ENCODE results near the gene RNF25. TPM values are rescaled to one million over a fixed set of nuclear protein-coding genes. Genes with fewer than 3 reads are reported as not detected.

The RNF25 gene, protein sequence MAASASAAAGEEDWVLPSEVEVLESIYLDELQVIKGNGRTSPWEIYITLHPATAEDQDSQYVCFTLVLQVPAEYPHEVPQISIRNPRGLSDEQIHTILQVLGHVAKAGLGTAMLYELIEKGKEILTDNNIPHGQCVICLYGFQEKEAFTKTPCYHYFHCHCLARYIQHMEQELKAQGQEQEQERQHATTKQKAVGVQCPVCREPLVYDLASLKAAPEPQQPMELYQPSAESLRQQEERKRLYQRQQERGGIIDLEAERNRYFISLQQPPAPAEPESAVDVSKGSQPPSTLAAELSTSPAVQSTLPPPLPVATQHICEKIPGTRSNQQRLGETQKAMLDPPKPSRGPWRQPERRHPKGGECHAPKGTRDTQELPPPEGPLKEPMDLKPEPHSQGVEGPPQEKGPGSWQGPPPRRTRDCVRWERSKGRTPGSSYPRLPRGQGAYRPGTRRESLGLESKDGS
- 65.0 to 107 TPM (median 82.5 TPM) in 3 replicates for polyA plus RNA-seq
- 17.0 TPM for polyA plus RNA-seq (2011; ENCODE audit: low read depth)
- 54.6 and 60.6 TPM in 2 replicates for polyA plus RNA-seq (2011; cell fraction: cytosol; rRNA removed)
- 71.1 and 82.6 TPM in 2 replicates for polyA plus RNA-seq (2011; cell fraction: nucleus; rRNA removed)
- polyA plus RNA-seq (2012; ENCODE audit: low replicate concordance), result 24.2 and 34.0 TPM in 2 replicates
- 49.8 to 164 TPM (median 57.1 TPM) in 3 replicates for polyA minus RNA-seq
- polyA minus RNA-seq (2011; cell fraction: cytosol; rRNA and poly(A)+ RNA removed), result 30.1 TPM
- polyA minus RNA-seq (2011; cell fraction: nucleus; rRNA and poly(A)+ RNA removed), result 30.2 and 39.2 TPM in 2 replicates

- H3K27me3 ChIP-seq (ENCODE audit: control insufficient read depth, extremely low read depth, insufficient read depth, low read length), result no peaks in the 10 kb centered on the region
- H3K9ac ChIP-seq (ENCODE audit: control insufficient read depth, extremely low read depth, insufficient read depth, low read length), result peak within 1 kb of the TSS; percentile 84
- H3K27ac ChIP-seq (ENCODE audit: control insufficient read depth, insufficient read depth, low read length), result peak within 1 kb of the TSS; percentile 78
- H3K79me2 ChIP-seq (ENCODE audit: control insufficient read depth, insufficient read depth, low read length), result peaks cover 26% of the 10 kb centered on the region
- TF ChIP-seq, protein P1, sequence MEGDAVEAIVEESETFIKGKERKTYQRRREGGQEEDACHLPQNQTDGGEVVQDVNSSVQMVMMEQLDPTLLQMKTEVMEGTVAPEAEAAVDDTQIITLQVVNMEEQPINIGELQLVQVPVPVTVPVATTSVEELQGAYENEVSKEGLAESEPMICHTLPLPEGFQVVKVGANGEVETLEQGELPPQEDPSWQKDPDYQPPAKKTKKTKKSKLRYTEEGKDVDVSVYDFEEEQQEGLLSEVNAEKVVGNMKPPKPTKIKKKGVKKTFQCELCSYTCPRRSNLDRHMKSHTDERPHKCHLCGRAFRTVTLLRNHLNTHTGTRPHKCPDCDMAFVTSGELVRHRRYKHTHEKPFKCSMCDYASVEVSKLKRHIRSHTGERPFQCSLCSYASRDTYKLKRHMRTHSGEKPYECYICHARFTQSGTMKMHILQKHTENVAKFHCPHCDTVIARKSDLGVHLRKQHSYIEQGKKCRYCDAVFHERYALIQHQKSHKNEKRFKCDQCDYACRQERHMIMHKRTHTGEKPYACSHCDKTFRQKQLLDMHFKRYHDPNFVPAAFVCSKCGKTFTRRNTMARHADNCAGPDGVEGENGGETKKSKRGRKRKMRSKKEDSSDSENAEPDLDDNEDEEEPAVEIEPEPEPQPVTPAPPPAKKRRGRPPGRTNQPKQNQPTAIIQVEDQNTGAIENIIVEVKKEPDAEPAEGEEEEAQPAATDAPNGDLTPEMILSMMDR (optimal IDR thresholded peaks at IDR 0.05 in 1 of 3, IDR thresholded peaks at IDR 0.05 in 1 of 3, conservative IDR thresholded peaks at IDR 0.05 in 1 of 3; ENCODE audit: extremely low read depth in 1 of 3, insufficient read depth in 2 of 3, low read length in 3 of 3), result no peak
- no peak for TF ChIP-seq EZH2 (IDR thresholded peaks at IDR 0.05; ENCODE audit: low read length)
- peak within 1 kb of the TSS; percentile 80 for H3K4me2 ChIP-seq (ENCODE audit: control insufficient read depth, extremely low read depth, insufficient read depth, low read depth, low read length)
- peak; percentile 78 for FAIRE-seq
- H3K9me3 ChIP-seq (ENCODE audit: control insufficient read depth, low read depth, low read length), result no peaks in the 10 kb centered on the region
- peaks cover 12% of the 10 kb centered on the region for H3K4me1 ChIP-seq (ENCODE audit: control insufficient read depth, extremely low read depth, insufficient read depth, low read length)
- H3K9me1 ChIP-seq (ENCODE audit: control insufficient read depth, extremely low read depth, insufficient read depth, low read length), result no peaks in the 10 kb centered on the region
- H3K4me3 ChIP-seq (ENCODE audit: control insufficient read depth in 2 of 3, extremely low read depth in 1 of 3, insufficient read depth in 2 of 3, low read depth in 1 of 3, low read length in 3 of 3), result peak within 1 kb of the TSS; percentile 70 to 97 (median 82)
- dilution Hi-C loops (cut with MboI; ENCODE audit: extremely low pct_ligation_motif_present, low sequenced_read_pairs), result no loop called here
- DNase-seq (ENCODE audit: low read depth, low spot score), result no peak
- no peaks in the 10 kb centered on the region for H4K20me1 ChIP-seq (ENCODE audit: control insufficient read depth, extremely low read depth, insufficient read depth, low read length)
- peak within 1 kb of the TSS; percentile 91 for H2AFZ ChIP-seq (ENCODE audit: control insufficient read depth, low read length)
- peaks cover 12 to 23% of the 10 kb centered on the region in 2 experiments for H3K36me3 ChIP-seq (ENCODE audit: control insufficient read depth in 2 of 2, extremely low read depth in 1 of 2, insufficient read depth in 2 of 2, low read length in 2 of 2)
Measured at GRCh38 chr2:218671654-218672566, at the start of gene RNF25, which contains the start of gene STK36. RNF25 (minus strand) TSS chr2:218672002; CDS start chr2:218671970, 32 bp downstream. STK36 (plus strand) TSS chr2:218672086; CDS start chr2:218672830, 744 bp downstream.

DNA sequence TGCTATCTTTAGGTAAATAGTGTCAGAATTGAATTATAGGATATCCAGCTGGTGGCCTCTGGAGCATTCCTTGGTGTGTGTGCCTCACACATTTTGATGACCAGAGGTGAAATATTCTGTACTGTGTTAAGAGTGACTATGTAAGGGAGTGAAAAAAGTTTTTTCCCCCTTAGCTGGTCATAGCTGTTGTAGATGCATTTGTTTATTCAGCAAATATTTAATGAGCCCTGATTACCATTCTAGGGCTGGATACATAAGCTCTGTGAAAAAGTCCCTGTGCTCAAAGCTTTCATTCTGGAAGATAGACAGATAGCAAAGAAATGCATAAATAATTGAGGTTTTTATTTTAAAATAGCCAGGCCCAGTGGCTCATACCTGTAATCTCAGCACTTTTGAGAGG, 49.7 kb upstream of the RNF25 start:
- Histone ChIP-seq H3K27ac (ENCODE audit: control insufficient read depth, insufficient read depth, low read length) (no peak overlapping the region), H3K9ac (ENCODE audit: control insufficient read depth, extremely low read depth, insufficient read depth, low read length) (no peak overlapping the region), H3K9me3 (ENCODE audit: control insufficient read depth, low read depth, low read length) (no peaks in the 10 kb centered on the region), H3K36me3 (ENCODE audit: control insufficient read depth in 2 of 2, extremely low read depth in 1 of 2, insufficient read depth in 2 of 2, low read length in 2 of 2) (peaks cover 2 to 5% of the 10 kb centered on the region in 2 experiments), H3K27me3 (ENCODE audit: control insufficient read depth, extremely low read depth, insufficient read depth, low read length) (no peaks in the 10 kb centered on the region), H3K79me2 (ENCODE audit: control insufficient read depth, insufficient read depth, low read length) (peaks cover 91% of the 10 kb centered on the region), H3K4me2 (ENCODE audit: control insufficient read depth, extremely low read depth, insufficient read depth, low read depth, low read length) (no peak overlapping the region), H3K4me1 (ENCODE audit: control insufficient read depth, extremely low read depth, insufficient read depth, low read length) (peaks cover 10% of the 10 kb centered on the region), H2AFZ (ENCODE audit: control insufficient read depth, low read length) (no peak overlapping the region), H3K4me3 (ENCODE audit: control insufficient read depth in 2 of 3, extremely low read depth in 1 of 3, insufficient read depth in 2 of 3, low read depth in 1 of 3, low read length in 3 of 3) (no peak overlapping the region), H4K20me1 (ENCODE audit: control insufficient read depth, extremely low read depth, insufficient read depth, low read length) (no peaks in the 10 kb centered on the region), H3K9me1 (ENCODE audit: control insufficient read depth, extremely low read depth, insufficient read depth, low read length) (no peaks in the 10 kb centered on the region)
- FAIRE-seq (no peak), DNase-seq (ENCODE audit: low read depth, low spot score) (no peak)
- TF ChIP-seq, protein P1 (optimal IDR thresholded peaks at IDR 0.05 in 1 of 3, IDR thresholded peaks at IDR 0.05 in 1 of 3, conservative IDR thresholded peaks at IDR 0.05 in 1 of 3; ENCODE audit: extremely low read depth in 1 of 3, insufficient read depth in 2 of 3, low read length in 3 of 3), result no peak
- dilution Hi-C loops (cut with MboI; ENCODE audit: extremely low pct_ligation_motif_present, low sequenced_read_pairs), result no loop called here
